ENCODE results near the gene SPAG16.

DNA sequence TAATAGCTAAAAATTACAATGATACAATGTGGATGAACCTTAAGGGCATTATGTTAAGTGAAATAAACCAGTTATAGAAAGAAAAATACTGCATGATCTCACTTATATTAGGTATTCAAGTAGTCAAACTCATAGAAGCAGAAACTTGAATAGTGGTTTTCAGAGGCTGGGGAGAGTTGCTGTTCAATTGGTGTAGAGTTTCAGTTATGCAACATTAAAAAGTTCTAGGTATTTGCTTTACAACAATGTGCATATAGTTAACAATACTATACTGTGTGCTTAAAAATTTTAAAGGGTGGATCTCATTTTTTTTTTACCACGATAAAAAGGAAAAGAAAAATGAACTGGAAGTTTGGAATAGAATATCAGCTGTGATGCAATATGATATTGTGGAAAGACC lies 479.1 kb downstream of the SPAG16 start:
- TF ChIP-seq, protein P1, sequence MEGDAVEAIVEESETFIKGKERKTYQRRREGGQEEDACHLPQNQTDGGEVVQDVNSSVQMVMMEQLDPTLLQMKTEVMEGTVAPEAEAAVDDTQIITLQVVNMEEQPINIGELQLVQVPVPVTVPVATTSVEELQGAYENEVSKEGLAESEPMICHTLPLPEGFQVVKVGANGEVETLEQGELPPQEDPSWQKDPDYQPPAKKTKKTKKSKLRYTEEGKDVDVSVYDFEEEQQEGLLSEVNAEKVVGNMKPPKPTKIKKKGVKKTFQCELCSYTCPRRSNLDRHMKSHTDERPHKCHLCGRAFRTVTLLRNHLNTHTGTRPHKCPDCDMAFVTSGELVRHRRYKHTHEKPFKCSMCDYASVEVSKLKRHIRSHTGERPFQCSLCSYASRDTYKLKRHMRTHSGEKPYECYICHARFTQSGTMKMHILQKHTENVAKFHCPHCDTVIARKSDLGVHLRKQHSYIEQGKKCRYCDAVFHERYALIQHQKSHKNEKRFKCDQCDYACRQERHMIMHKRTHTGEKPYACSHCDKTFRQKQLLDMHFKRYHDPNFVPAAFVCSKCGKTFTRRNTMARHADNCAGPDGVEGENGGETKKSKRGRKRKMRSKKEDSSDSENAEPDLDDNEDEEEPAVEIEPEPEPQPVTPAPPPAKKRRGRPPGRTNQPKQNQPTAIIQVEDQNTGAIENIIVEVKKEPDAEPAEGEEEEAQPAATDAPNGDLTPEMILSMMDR (conservative IDR thresholded peaks at IDR 0.05 in 1 of 2, IDR thresholded peaks at IDR 0.05 in 1 of 2; ENCODE audit: low read depth in 1 of 2, low read length in 2 of 2) = no peak
- no peak for TF ChIP-seq EZH2 (IDR thresholded peaks at IDR 0.05; ENCODE audit: low read length, missing control alignments)

All from fibroblast of lung (primary cell).